ENCODE results near the gene B3GALT6. TPM values are rescaled to one million over a fixed set of nuclear protein-coding genes. Genes with fewer than 3 reads are reported as not detected.

B3GALT6 gene
- total RNA-seq, 2 donors from 2014 or later: 24.8 to 31.5 TPM

GRCh38 chr1:1228187-1228586 lies 3.9 kb upstream of the B3GALT6 start:
- Mint-ChIP-seq H3K4me1 (no peaks in the 10 kb centered on the region), H3K27me3 (ENCODE audit: insufficient read depth) (no peaks in the 10 kb centered on the region), H3K27ac (no peak overlapping the region), H3K4me3 (no peak overlapping the region), H3K9me3 (no peaks in the 10 kb centered on the region), H3K36me3 (ENCODE audit: low read depth) (peaks cover 40% of the 10 kb centered on the region)
- no peak for TF ChIP-seq CTCF (conservative IDR thresholded peaks at IDR 0.05)
- DNase-seq: no peak
- Histone ChIP-seq H3K36me3 (ENCODE audit: control insufficient read depth, insufficient read depth, low read length) (peaks cover 23% of the 10 kb centered on the region), H3K9ac (ENCODE audit: extremely low read depth, low read length, poor library complexity, severe bottlenecking) (no peak overlapping the region), H3K4me3 (ENCODE audit: low read length) (no peak overlapping the region), H3K27ac (ENCODE audit: low read depth, low read length) (no peak overlapping the region), H3K27me3 (ENCODE audit: control insufficient read depth, insufficient read depth, low read length, poor library complexity, severe bottlenecking) (no peaks in the 10 kb centered on the region), H3K4me1 (ENCODE audit: control insufficient read depth, insufficient read depth, low read length) (no peaks in the 10 kb centered on the region), H3K9me3 (ENCODE audit: control insufficient read depth, low read length) (no peaks in the 10 kb centered on the region)
- WGBS, 2 experiments (ENCODE audit: insufficient coverage in 1 of 2, insufficient read length in 1 of 2): 95 to 96% methylated on average over 22 to 30 of the region's 30 CpGs

GRCh38 chr1:1228596-1229321 lies 3.3 kb upstream of the B3GALT6 start:
- DNase-seq: no peak
- Histone ChIP-seq H3K4me3 (ENCODE audit: low read length) (no peak overlapping the region), H3K27me3 (ENCODE audit: control insufficient read depth, insufficient read depth, low read length, poor library complexity, severe bottlenecking) (no peaks in the 10 kb centered on the region), H3K9me3 (ENCODE audit: control insufficient read depth, low read length) (no peaks in the 10 kb centered on the region), H3K36me3 (ENCODE audit: control insufficient read depth, insufficient read depth, low read length) (peaks cover 21% of the 10 kb centered on the region), H3K9ac (ENCODE audit: extremely low read depth, low read length, poor library complexity, severe bottlenecking) (no peak overlapping the region), H3K4me1 (ENCODE audit: control insufficient read depth, insufficient read depth, low read length) (no peaks in the 10 kb centered on the region), H3K27ac (ENCODE audit: low read depth, low read length) (no peak overlapping the region)
- Mint-ChIP-seq H3K9me3 (peaks cover 4% of the 10 kb centered on the region), H3K4me1 (peaks cover 3% of the 10 kb centered on the region), H3K27me3 (ENCODE audit: insufficient read depth) (no peaks in the 10 kb centered on the region), H3K4me3 (no peak overlapping the region), H3K27ac (no peak overlapping the region), H3K36me3 (ENCODE audit: low read depth) (peaks cover 41% of the 10 kb centered on the region)
- no peak for TF ChIP-seq CTCF (conservative IDR thresholded peaks at IDR 0.05)
- 91 to 97% methylated on average over 23 to 28 of the region's 28 CpGs for WGBS, 2 experiments (ENCODE audit: insufficient coverage in 1 of 2, insufficient read length in 1 of 2)

- H3K27ac Mint-ChIP-seq: peak overlapping the region; percentile 9
- no peaks in the 10 kb centered on the region for H3K27me3 ChIP-seq (ENCODE audit: control insufficient read depth, insufficient read depth, low read length, poor library complexity, severe bottlenecking)
- no peak overlapping the region for H3K27ac ChIP-seq (ENCODE audit: low read depth, low read length)
- H3K36me3 ChIP-seq (ENCODE audit: control insufficient read depth, insufficient read depth, low read length): peaks cover 18% of the 10 kb centered on the region
- peak overlapping the region; percentile 92 for H3K4me3 ChIP-seq (ENCODE audit: low read length)
- no peaks in the 10 kb centered on the region for H3K4me1 ChIP-seq (ENCODE audit: control insufficient read depth, insufficient read depth, low read length)
- 95 to 97% methylated on average over 11 to 19 of the region's 19 CpGs for WGBS, 2 experiments (ENCODE audit: insufficient coverage in 1 of 2, insufficient read length in 1 of 2)
- H3K9me3 Mint-ChIP-seq: peaks cover 6% of the 10 kb centered on the region
- no peak overlapping the region for H3K4me3 Mint-ChIP-seq
- no peak for TF ChIP-seq CTCF (conservative IDR thresholded peaks at IDR 0.05)
- no peak overlapping the region for H3K9ac ChIP-seq (ENCODE audit: extremely low read depth, low read length, poor library complexity, severe bottlenecking)
- no peaks in the 10 kb centered on the region for H3K9me3 ChIP-seq (ENCODE audit: control insufficient read depth, low read length)
- no peak for DNase-seq
- peaks cover 8% of the 10 kb centered on the region for H3K4me1 Mint-ChIP-seq
- H3K36me3 Mint-ChIP-seq (ENCODE audit: low read depth): peaks cover 44% of the 10 kb centered on the region
- H3K27me3 Mint-ChIP-seq (ENCODE audit: insufficient read depth): no peaks in the 10 kb centered on the region
These were observed 2.3 kb upstream of the B3GALT6 start for GRCh38 chr1:1229770-1230169.

Data from endodermal cell (in vitro differentiated cells).